Peyer's patch (tissue), 4 donors: ENCODE measurements around the gene ANKRD13D.

Source experiments
- POLR2A ChIP-seq, 2 donors: fragments of 450-650 bp; IDR thresholded peaks; one replicate each; pipeline ENCODE4 v1.5.1; 2017; ENCODE audit warnings: antibody characterized with exemption in 2 of 2, mild to moderate bottlenecking in 2 of 2, moderate library complexity in 2 of 2
- TF ChIP-seq, protein P1 (sequence below), 6 experiments: fragments of 450-650 bp in 4 of 6; fragments of 200-600 bp in 2 of 6; sonication (generic) in 1 of 6; IDR thresholded peaks; one replicate each; pipeline ENCODE4 v1.5.1; 2017 to 2019; ENCODE audit warnings: antibody characterized with exemption in 6 of 6, mild to moderate bottlenecking in 3 of 6, moderate library complexity in 1 of 6

DNA sequence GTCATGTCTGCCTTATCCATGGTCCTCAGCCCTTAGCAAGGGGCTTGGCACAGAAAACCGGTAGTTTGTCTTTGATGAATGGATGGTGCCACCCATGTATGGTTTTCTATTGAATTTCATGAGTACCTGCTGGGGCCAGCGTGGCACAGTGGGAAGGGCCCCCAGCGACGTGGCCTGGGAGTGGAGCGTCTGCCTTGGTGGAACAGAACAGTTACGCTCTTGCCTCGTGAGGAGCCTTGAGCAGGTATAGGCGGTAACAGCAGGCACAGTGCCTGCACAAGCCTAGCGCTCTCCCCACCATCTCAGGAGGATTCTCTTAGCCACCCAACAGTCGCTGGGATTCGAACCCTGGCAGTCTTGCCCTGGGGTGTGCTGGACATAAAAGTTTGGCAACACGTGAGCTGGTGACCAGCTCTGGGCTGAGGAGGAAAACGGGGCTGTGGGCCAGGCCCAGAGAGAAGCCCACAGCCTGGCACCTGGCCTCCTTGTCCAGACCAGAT is 11.2 kb downstream of the ANKRD13D start:
- TF ChIP-seq, protein P1, sequence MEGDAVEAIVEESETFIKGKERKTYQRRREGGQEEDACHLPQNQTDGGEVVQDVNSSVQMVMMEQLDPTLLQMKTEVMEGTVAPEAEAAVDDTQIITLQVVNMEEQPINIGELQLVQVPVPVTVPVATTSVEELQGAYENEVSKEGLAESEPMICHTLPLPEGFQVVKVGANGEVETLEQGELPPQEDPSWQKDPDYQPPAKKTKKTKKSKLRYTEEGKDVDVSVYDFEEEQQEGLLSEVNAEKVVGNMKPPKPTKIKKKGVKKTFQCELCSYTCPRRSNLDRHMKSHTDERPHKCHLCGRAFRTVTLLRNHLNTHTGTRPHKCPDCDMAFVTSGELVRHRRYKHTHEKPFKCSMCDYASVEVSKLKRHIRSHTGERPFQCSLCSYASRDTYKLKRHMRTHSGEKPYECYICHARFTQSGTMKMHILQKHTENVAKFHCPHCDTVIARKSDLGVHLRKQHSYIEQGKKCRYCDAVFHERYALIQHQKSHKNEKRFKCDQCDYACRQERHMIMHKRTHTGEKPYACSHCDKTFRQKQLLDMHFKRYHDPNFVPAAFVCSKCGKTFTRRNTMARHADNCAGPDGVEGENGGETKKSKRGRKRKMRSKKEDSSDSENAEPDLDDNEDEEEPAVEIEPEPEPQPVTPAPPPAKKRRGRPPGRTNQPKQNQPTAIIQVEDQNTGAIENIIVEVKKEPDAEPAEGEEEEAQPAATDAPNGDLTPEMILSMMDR (IDR thresholded peaks at IDR 0.05): no peak
- TF ChIP-seq POLR2A (IDR thresholded peaks at IDR 0.05): no peak
